ENCODE measurements around the gene GLCCI1.

Gene GLCCI1

GRCh38 chr7:7966141-7966734 is 2.4 kb upstream of the GLCCI1 start:
- no peak overlapping the region for H3K4me3 ChIP-seq (ENCODE audit: low read depth, low read length)
- H3K27me3 ChIP-seq (ENCODE audit: control insufficient read depth, insufficient read depth, low read length), result no peaks in the 10 kb centered on the region
- no peak for TF ChIP-seq CTCF (IDR thresholded peaks at IDR 0.05)
- H2AFZ ChIP-seq, result no peak overlapping the region
- no peaks in the 10 kb centered on the region for H3K9me3 ChIP-seq (ENCODE audit: control insufficient read depth, low read length)
- H3K4me2 ChIP-seq (ENCODE audit: low read length), result no peak overlapping the region
- H3K79me2 ChIP-seq, result peaks cover 2% of the 10 kb centered on the region
- H3K36me3 ChIP-seq (ENCODE audit: control insufficient read depth, insufficient read depth, low read length), result no peaks in the 10 kb centered on the region
- no peak overlapping the region for H3K27ac ChIP-seq
- no peaks in the 10 kb centered on the region for H3K4me1 ChIP-seq
- no peak overlapping the region for H3K9ac ChIP-seq

DNA sequence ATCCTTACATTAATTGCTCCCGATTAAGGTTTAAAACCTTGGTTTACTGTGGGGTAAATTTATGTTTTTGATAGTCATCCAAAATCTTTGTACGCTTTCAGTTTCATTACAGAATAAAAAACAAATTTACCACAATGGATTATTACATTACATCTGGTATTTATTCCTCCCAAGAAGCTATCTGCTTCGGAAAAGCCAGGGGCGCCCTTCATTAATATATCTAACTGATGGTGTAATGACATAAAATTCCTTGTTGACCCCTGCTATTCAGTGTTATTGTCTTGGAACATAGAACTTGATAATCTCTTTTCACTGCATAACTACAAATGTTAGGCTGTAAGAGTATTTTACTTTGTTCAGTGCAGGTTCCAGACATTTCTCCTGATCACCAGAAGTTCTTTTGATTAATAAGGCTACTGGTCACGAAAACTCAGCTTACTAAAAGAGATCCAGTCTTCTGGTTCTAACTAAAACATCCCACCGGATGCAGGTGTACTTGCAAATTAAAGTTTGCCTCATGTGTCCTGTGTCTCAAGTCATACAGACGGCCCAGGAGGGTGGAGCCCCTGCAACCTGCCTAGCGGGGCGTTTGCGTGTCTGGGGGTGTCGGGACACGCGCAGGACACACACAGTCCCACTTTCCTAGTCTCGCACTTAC is 581 bp upstream of the GLCCI1 start:
- Histone ChIP-seq H3K9me3 (ENCODE audit: control insufficient read depth, low read length) (no peaks in the 10 kb centered on the region), H3K9ac (no peak overlapping the region), H3K4me3 (ENCODE audit: low read depth, low read length) (peak overlapping the region; percentile 81), H3K79me2 (peaks cover 6% of the 10 kb centered on the region), H3K36me3 (ENCODE audit: control insufficient read depth, insufficient read depth, low read length) (no peaks in the 10 kb centered on the region), H3K27me3 (ENCODE audit: control insufficient read depth, insufficient read depth, low read length) (no peaks in the 10 kb centered on the region), H3K4me1 (no peaks in the 10 kb centered on the region), H3K4me2 (ENCODE audit: low read length) (peak overlapping the region; percentile 82), H2AFZ (peak overlapping the region; percentile 84), H3K27ac (peak overlapping the region; percentile 81)
- no peak for TF ChIP-seq CTCF (IDR thresholded peaks at IDR 0.05)

GRCh38 chr7:7969306-7970236 is 975 bp downstream of the GLCCI1 start:
- Histone ChIP-seq H3K36me3 (ENCODE audit: control insufficient read depth, insufficient read depth, low read length) (no peaks in the 10 kb centered on the region), H3K4me1 (no peaks in the 10 kb centered on the region), H3K4me3 (ENCODE audit: low read depth, low read length) (peak overlapping the region; percentile 81), H2AFZ (peak overlapping the region; percentile 84), H3K4me2 (ENCODE audit: low read length) (peak overlapping the region; percentile 93), H3K27me3 (ENCODE audit: control insufficient read depth, insufficient read depth, low read length) (no peaks in the 10 kb centered on the region), H3K79me2 (peaks cover 6% of the 10 kb centered on the region), H3K9me3 (ENCODE audit: control insufficient read depth, low read length) (no peaks in the 10 kb centered on the region), H3K9ac (peak overlapping the region; percentile 64), H3K27ac (peak overlapping the region; percentile 81)
- TF ChIP-seq CTCF (IDR thresholded peaks at IDR 0.05), result peak; percentile 26

DNA sequence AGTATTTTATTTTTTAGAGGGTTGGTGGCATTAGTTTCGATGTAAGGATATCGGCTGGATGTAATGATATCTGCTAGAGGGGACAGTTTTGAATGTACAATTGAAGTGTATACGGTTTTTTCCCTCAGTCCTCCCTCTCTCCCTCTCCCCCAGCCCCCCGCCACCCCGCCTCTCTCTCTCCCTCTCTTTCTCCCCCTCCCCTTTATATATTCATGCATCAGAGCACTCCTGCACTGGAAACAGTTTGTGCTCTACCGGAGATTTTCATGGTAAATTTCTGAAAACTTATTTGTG is 1.6 kb downstream of the GLCCI1 start:
- H3K27ac ChIP-seq, result peak overlapping the region; percentile 66
- no peaks in the 10 kb centered on the region for H3K27me3 ChIP-seq (ENCODE audit: control insufficient read depth, insufficient read depth, low read length)
- no peak overlapping the region for H3K9ac ChIP-seq
- H3K4me2 ChIP-seq (ENCODE audit: low read length), result peak overlapping the region; percentile 93
- no peaks in the 10 kb centered on the region for H3K9me3 ChIP-seq (ENCODE audit: control insufficient read depth, low read length)
- TF ChIP-seq CTCF (IDR thresholded peaks at IDR 0.05), result no peak
- no peaks in the 10 kb centered on the region for H3K36me3 ChIP-seq (ENCODE audit: control insufficient read depth, insufficient read depth, low read length)
- H2AFZ ChIP-seq, result peak overlapping the region; percentile 54
- H3K4me3 ChIP-seq (ENCODE audit: low read depth, low read length), result peak overlapping the region; percentile 73
- no peaks in the 10 kb centered on the region for H3K4me1 ChIP-seq
- H3K79me2 ChIP-seq, result peaks cover 6% of the 10 kb centered on the region
